Lower leg skin (tissue), 4 donors: ENCODE data around the gene TOMM7. TPM values are rescaled to one million over a fixed set of nuclear protein-coding genes. Genes with fewer than 3 reads are reported as not detected.
"Not testable (repeated sequence)": the region's sequence is repeated elsewhere in the genome, so short reads cannot be mapped to it uniquely, and the experiment has no call there.

ENCODE experiments used
- DNase-seq, 2 donors: peaks; one replicate each; pipeline ENCODE4 v3.0.0-alpha.2; 2019; ENCODE audit warnings: low spot score in 2 of 2
- H3K4me3 ChIP-seq: fragments of 200-600 bp; sonication (generic); 2 replicates; pipeline ENCODE4 v1.5.1; 2017; ENCODE audit warnings: mild to moderate bottlenecking, low read depth; ENCODE audit not compliant: poor library complexity, severe bottlenecking
- CTCF ChIP-seq, 3 donors: fragments of 450-650 bp; IDR thresholded peaks; one replicate each; pipeline ENCODE4 v1.5.1; 2016; ENCODE audit warnings: antibody characterized with exemption in 3 of 3, mild to moderate bottlenecking in 3 of 3, moderate library complexity in 2 of 3
- POLR2A ChIP-seq, 2 donors: fragments of 450-650 bp; IDR thresholded peaks; one replicate each; pipeline ENCODE4 v1.6.1; 2016 to 2017; ENCODE audit warnings: antibody characterized with exemption in 2 of 2, mild to moderate bottlenecking in 1 of 2, moderate library complexity in 1 of 2
- WGBS, 2 donors: methylation state at CpG; one replicate each; pipeline ENCODE4 v1.1.5; 2018; 5-methylcytosine and 5-hydroxymethylcytosine counted together
- intact Hi-C: fragments of 100-400 bp; cut with DNase I; formaldehyde crosslinking; loops from one replicate; pipeline ENCODE4 v1.15.0; 2023; ENCODE audit warnings: low total_unique reads
- total RNA-seq, 4 donors: library from RNA; depleted of rRNA; stranded (reverse); fragments of >200 nt; gene quantifications; one replicate each; pipeline ENCODE4 v1.1.0, GENCODE V29; 2016

The TOMM7 gene
- total RNA-seq, 4 donors from 2014 or later, result 144 to 360 (median 193) TPM

- no peak overlapping the region for H3K4me3 ChIP-seq
- TF ChIP-seq CTCF (IDR thresholded peaks at IDR 0.05), result no peak
- no peak for DNase-seq
- WGBS, 2 donors, result 84% methylated on average over 2 of the region's 2 CpGs
- intact Hi-C loops, result no loop called here
Observed at GRCh38 chr7:22799633-22800032, 23.0 kb downstream of the TOMM7 start.

- no peak for TF ChIP-seq CTCF (IDR thresholded peaks at IDR 0.05)
- no peak for TF ChIP-seq POLR2A (IDR thresholded peaks at IDR 0.05)
- no peak overlapping the region for H3K4me3 ChIP-seq
- intact Hi-C loops, result no loop called here
- 94 to 95% methylated on average over 5 of the region's 5 CpGs for WGBS, 2 donors
- DNase-seq, result no peak
Observed at GRCh38 chr7:22793593-22794462, 28.8 kb downstream of the TOMM7 start.

- TF ChIP-seq POLR2A (IDR thresholded peaks at IDR 0.05) (no peak), CTCF (IDR thresholded peaks at IDR 0.05) (no peak)
- no peak for DNase-seq
- H3K4me3 ChIP-seq, result no peak overlapping the region
- intact Hi-C loops, result no loop called here
- 55 to 68% methylated on average over 4 of the region's 4 CpGs for WGBS, 2 donors
Observed at GRCh38 chr7:22791204-22792158, 31.2 kb downstream of the TOMM7 start.

- H3K4me3 ChIP-seq, DNase-seq, intact Hi-C loops: not testable (repeated sequence)
- WGBS, 2 donors, result 84 to 88% methylated on average over 13 of the region's 13 CpGs
Observed at GRCh38 chr7:22790640-22791039, 32.0 kb downstream of the TOMM7 start.

GRCh38 chr7:22787951-22788350 is 34.7 kb downstream of the TOMM7 start:
- H3K4me3 ChIP-seq, result no peak overlapping the region
- no peak for TF ChIP-seq CTCF (IDR thresholded peaks at IDR 0.05)
- TF ChIP-seq POLR2A (IDR thresholded peaks at IDR 0.05), result no peak
- intact Hi-C loops, result no loop called here
- no peak for DNase-seq

GRCh38 chr7:22786290-22786932 is 36.2 kb downstream of the TOMM7 start:
- TF ChIP-seq POLR2A (IDR thresholded peaks at IDR 0.05), result no peak
- TF ChIP-seq CTCF (IDR thresholded peaks at IDR 0.05), result no peak
- DNase-seq, result no peak
- 65 to 67% methylated on average over 3 of the region's 3 CpGs for WGBS, 2 donors
- intact Hi-C loops, result no loop called here
- H3K4me3 ChIP-seq, result no peak overlapping the region
